Tibial nerve (tissue), 4 donors: ENCODE measurements around the gene PAX8.

Source experiments
- EP300 ChIP-seq, 2 donors: sonication (generic); formaldehyde crosslinking; IDR thresholded peaks; one replicate each; pipeline ENCODE4 v1.6.1; 2017; ENCODE audit warnings: antibody characterized with exemption in 2 of 2, mild to moderate bottlenecking in 1 of 2
- TF ChIP-seq, protein P1 (sequence below), 5 experiments: fragments of 200-600 bp in 3 of 5; fragments of 450-650 bp in 2 of 5; sonication (generic) in 3 of 5; IDR thresholded peaks; one replicate each; pipeline ENCODE4 v1.5.1; 2016 to 2019; ENCODE audit warnings: antibody characterized with exemption in 5 of 5, mild to moderate bottlenecking in 3 of 5, moderate library complexity in 2 of 5

DNA sequence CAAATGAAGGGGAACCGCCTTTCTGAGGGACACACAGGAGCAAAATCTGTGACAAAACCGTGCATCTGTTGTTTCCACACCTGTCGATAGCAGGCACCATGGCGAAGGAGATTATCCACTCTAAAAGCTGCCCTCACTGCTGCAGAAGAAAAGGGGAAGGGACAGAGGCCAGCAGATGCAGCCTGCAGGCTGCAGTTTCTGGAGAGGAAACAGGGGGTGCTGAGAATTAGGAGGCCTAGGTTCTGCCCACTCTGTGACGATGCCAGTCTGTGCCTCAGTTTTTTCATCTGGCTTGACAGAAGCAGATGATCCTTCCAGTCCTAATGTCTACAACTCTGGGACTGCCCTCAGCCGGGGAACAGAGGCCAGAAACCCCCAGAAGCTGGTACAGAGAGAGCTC, 17.7 kb downstream of the PAX8 start:
- TF ChIP-seq, protein P1, sequence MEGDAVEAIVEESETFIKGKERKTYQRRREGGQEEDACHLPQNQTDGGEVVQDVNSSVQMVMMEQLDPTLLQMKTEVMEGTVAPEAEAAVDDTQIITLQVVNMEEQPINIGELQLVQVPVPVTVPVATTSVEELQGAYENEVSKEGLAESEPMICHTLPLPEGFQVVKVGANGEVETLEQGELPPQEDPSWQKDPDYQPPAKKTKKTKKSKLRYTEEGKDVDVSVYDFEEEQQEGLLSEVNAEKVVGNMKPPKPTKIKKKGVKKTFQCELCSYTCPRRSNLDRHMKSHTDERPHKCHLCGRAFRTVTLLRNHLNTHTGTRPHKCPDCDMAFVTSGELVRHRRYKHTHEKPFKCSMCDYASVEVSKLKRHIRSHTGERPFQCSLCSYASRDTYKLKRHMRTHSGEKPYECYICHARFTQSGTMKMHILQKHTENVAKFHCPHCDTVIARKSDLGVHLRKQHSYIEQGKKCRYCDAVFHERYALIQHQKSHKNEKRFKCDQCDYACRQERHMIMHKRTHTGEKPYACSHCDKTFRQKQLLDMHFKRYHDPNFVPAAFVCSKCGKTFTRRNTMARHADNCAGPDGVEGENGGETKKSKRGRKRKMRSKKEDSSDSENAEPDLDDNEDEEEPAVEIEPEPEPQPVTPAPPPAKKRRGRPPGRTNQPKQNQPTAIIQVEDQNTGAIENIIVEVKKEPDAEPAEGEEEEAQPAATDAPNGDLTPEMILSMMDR (IDR thresholded peaks at IDR 0.05) = no peak
- no peak for TF ChIP-seq EP300 (IDR thresholded peaks at IDR 0.05)
